GM13976 (cell line): ENCODE measurements around the gene ATXN10.
A peak's percentile ranks its signal among the peaks of the same experiment; 100 is the strongest.
"Not testable (repeated sequence)": the region's sequence is repeated elsewhere in the genome, so short reads cannot be mapped to it uniquely, and the experiment has no call there.

ENCODE experiments used
- DNase-seq: peaks from one replicate; pipeline ENCODE4 v3.0.0; 2012; ENCODE audit warnings: low spot score
- in situ Hi-C: fragments of 300-500 bp; cut with MboI; formaldehyde crosslinking; loops from one replicate; pipeline ENCODE4 v1.12.0; 2022; ENCODE audit warnings: low sequenced_read_pairs, mixed read lengths, inconsistent platforms; ENCODE audit not compliant: unreplicated experiment
- TF ChIP-seq, protein P1 (sequence below): IDR thresholded peaks from 2 replicates; pipeline ENCODE4 v1.5.1; 2012; ENCODE audit warnings: borderline replicate concordance, mild to moderate bottlenecking; ENCODE audit not compliant: insufficient read depth; ENCODE audit errors: extremely low read depth, missing control alignments, control extremely low read depth

ATXN10 gene

DNA sequence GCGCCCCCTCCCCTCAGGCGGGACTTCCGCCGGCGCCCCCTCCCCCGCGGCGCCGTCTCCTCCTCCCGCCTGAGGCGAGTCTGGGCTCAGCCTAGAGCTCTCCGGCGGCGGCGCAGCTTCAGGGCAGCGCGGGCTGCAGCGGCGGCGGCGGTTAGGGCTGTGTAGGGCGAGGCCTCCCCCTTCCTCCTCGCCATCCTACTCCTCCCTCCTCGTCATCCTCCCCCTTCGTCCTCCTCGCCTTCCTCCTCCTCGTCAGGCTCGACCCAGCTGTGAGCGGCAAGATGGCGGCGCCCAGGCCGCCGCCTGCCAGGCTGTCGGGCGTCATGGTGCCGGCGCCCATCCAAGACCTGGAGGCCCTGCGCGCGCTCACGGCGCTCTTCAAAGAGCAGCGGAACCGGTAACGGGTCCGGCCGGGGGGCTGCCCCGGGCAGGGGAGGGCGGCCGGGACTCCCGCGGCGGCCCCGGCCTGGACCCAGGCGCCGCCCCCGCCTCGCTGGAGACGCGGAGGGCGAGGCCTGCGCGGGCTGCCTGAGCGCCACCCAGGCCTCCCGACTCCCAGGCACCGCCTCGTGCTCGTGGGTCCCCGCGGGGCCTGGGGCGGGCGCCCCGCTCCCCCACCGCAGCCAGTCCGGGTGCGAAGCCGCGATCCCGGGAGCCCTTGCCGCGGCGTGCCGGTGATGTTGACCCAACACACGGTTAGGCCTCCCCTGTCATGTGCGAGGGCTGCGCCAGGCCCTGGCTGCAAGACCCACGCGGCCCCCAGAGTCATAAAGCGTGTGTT is at the start of gene ATXN10:
Gene ATXN10 (plus strand): TSS at position 52 of the 781 bp plus-strand sequence. CDS start 230 bp downstream, at position 282.
- peak; percentile 86 for DNase-seq
- TF ChIP-seq, protein P1, sequence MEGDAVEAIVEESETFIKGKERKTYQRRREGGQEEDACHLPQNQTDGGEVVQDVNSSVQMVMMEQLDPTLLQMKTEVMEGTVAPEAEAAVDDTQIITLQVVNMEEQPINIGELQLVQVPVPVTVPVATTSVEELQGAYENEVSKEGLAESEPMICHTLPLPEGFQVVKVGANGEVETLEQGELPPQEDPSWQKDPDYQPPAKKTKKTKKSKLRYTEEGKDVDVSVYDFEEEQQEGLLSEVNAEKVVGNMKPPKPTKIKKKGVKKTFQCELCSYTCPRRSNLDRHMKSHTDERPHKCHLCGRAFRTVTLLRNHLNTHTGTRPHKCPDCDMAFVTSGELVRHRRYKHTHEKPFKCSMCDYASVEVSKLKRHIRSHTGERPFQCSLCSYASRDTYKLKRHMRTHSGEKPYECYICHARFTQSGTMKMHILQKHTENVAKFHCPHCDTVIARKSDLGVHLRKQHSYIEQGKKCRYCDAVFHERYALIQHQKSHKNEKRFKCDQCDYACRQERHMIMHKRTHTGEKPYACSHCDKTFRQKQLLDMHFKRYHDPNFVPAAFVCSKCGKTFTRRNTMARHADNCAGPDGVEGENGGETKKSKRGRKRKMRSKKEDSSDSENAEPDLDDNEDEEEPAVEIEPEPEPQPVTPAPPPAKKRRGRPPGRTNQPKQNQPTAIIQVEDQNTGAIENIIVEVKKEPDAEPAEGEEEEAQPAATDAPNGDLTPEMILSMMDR, result no peak
- in situ Hi-C loops, result no loop called here

DNA sequence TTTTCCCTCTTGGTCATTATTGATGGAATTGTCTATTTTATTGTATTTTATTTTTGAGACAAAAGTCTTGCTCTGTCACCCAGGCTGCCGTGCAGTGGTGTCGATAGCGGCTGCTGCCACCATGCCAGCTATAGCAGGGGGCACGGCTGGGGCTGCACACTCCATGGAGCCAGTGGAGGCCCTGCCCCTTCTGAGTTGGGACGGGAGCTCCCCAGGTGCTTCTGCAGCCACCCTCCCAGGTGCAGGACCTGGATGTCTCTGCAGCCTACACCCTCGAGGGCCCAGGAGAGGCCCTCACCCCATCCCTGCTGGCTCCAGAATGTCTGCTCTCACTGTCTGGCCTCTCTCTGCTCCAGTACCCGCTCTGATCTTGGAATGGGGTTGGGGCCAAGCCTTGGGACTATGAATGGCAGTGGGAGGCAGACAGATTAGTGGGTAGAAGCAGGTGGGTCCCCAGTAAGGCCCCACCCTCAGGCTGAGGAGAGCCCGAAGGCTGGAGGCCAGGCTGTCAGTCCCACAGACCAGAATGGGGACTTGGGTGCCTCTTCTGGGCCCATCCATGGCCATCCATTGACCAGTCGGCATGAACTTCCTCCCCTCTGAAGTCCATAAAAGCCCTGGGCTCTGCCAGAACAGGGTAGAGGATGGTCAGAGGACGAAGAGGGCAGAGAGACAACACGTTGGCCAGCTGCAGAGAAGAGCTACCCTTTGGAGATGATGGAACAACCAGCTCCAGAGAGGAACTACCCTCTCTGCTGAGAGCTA is 49.6 kb upstream of the ATXN10 start:
- in situ Hi-C loops, result no loop called here

DNA sequence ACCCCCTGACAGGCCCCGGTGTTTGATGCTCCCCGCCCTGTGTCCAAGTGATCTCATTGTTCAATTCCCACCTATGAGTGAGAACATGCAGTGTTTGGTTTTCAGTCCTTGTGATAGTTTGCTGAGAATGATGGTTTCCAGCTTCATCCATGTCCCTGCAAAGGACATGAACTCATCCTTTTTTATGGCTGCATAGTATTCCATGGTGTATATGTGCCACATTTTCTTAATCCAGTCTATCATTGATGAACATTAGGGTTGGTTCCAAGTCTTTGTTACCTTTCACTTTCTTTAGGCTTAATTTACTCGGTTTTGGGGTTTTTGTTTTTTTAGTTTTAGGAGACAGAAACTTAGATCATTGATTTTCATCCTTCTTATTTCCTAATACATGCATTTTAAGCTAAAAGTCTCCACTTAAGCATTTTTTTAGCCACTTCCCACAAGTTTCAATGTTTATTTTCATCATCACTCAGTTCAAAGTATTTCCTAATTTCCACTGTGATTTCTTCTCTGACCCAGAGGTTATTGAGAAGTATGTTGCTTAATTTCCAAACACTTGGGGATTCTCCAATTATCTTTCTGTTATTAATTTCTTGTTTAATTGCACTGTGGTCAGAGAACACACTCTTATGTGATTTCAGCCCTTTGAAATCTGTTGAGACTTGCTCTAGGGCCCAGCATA is 48.0 kb upstream of the ATXN10 start:
- DNase-seq, in situ Hi-C loops: not testable (repeated sequence)

More for the DNA sequence above, 49.6 kb upstream of the ATXN10 start:
- no peak for DNase-seq
- TF ChIP-seq, protein P1, result no peak

DNA sequence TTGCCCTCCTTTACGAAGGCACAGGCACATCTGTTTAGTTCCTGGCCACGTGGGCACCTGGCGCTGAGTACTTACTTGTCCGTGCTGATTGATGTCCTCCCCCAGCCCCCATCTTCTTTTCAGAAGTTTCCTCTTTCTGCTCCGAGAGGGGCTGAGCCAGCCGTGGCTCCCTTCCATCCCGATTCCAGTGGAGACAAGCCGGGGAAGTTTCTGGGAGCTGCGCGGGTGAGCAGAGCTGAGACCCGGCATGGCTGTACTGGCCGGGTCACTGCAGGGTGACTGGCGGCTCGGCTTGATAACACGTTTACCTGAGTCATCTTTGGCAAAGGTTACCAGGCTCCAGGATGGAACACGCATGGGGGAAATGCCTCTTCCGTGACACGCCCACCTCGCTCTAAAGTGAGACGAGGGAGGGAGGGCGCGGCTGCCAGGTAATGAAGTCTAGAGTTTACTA is 45.4 kb upstream of the ATXN10 start:
- no peak for DNase-seq
- TF ChIP-seq, protein P1, result no peak
- in situ Hi-C loops, result loop anchor here (25.0 kb wide), 1 partner anchor 486 kb away; no protein-coding TSS in a partner anchor

DNA sequence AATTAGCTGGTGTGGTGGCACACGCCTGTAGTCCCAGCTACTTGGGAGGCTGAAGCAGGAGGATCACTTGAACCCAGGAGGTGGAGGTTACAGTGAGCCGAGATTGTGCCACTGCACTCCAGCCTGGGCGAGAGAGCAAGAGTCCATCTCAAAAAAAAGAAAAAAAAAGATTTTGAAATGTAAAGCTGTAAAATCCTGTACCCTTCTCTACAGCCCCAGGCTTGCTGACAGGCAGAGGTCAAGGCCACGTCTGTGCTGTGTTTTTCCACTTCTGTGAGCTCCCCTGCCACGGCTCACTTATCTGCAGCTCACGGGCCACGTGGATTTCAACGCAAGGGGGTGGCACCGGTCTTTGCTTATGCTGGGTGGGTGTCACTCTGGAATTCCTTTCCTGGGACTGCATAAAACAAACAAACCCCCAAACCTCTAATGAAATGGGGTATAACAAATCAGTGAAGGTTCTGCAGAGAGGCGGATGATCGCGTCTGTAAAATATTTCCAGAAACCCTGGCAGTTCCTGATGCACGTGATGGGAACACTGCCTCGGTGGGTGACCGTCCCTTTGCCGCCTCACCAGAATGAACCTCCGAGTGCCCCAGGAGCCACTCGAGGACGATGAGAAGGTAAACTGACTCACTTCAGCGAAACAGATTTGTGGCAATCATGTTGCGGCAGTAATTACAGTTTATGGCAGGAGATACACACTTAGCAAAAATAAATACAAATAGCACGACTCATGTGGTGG is 44.0 kb upstream of the ATXN10 start:
- TF ChIP-seq, protein P1, result no peak
- no peak for DNase-seq
- in situ Hi-C loops, result loop anchor here (25.0 kb wide), 1 partner anchor 485 kb away; no protein-coding TSS in a partner anchor

DNA sequence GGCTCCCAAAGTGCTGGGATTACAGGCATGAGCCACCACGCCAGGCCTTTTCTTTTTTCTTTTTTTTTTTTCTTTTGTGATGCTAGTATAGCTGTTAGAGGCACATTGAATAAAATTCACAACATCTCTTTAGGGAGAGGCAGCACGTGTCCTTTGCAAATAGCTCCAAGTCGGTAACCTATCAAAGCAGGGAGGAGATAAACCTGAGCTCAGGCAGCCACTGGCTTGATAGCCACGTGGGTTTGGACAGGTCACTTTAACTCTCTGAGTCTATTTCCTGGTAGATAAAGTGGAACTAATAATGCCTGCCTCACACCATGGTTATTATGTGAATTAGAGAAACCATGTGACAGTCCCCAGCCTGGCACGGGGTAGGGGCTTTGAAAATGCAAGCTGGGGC is 43.1 kb upstream of the ATXN10 start:
- in situ Hi-C loops, result loop anchor here (25.0 kb wide), 1 partner anchor 484 kb away; no protein-coding TSS in a partner anchor
- TF ChIP-seq, protein P1, result no peak

More for the DNA sequence above, 43.1 kb upstream of the ATXN10 start:
- no peak for DNase-seq
